ENCODE data around the gene ZBTB7C. TPM values are rescaled to one million over a fixed set of nuclear protein-coding genes. Genes with fewer than 3 reads are reported as not detected.

Gene ZBTB7C
- total and polyA plus RNA-seq, 4 donors = 0.19 to 1.1 (median 0.45) TPM

DNA sequence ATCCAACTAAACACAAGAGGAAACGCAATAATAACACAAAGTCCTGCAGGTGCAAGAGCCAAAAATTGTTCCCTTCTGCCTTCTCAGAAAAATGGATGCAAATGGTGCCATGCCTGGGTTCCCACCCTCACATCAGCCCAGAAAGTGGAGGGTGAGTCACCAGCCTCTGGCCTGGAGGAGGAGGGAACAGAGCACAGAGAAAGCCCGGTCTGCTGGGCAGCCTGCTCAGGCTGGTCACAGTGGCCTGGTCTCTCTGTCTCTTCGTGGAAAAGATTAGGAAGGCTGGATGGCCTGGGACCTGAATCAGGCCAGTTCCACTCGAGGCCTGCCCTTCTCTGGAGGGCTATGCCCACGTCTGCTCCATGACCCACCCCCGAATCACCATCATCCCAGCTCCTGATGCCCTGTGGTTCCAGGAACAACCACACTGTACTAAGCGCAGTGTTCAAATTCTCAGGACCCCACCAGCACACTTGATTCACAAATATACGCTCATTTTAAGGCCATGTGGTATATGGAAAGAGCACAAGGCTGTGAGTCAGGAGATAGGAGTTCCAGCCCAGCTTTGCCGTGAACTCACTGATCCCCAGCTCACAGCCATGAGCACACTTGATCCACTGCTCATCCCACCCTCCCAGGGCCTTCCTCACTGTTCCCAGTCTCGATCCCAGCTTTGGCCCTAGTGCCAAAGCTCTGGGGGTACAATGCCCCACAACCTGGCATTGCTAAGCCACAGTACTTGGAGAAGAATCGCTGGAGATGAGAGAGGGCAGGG lies 82.1 kb downstream of the ZBTB7C start:
- TF ChIP-seq GABPA (IDR thresholded peaks at IDR 0.05 in 1 of 2, conservative IDR thresholded peaks at IDR 0.05 in 1 of 2) (no peak), RAD21 (IDR thresholded peaks at IDR 0.05) (no peak), YY1 (IDR thresholded peaks at IDR 0.05) (no peak), JUND (IDR thresholded peaks at IDR 0.05) (no peak), HNF4G (IDR thresholded peaks at IDR 0.05) (no peak), HNF4A (conservative IDR thresholded peaks at IDR 0.05) (no peak), RXRA (IDR thresholded peaks at IDR 0.05) (no peak), SP1 (IDR thresholded peaks at IDR 0.05) (no peak), EGR1 (IDR thresholded peaks at IDR 0.05; ENCODE audit: low read depth in 2 of 2) (no peak), FOXA1 (IDR thresholded peaks at IDR 0.05) (no peak), FOXA2 (IDR thresholded peaks at IDR 0.05) (no peak), TAF1 (conservative IDR thresholded peaks at IDR 0.05) (no peak), NR2F2 (IDR thresholded peaks at IDR 0.05) (no peak)
- TF ChIP-seq, protein P1, sequence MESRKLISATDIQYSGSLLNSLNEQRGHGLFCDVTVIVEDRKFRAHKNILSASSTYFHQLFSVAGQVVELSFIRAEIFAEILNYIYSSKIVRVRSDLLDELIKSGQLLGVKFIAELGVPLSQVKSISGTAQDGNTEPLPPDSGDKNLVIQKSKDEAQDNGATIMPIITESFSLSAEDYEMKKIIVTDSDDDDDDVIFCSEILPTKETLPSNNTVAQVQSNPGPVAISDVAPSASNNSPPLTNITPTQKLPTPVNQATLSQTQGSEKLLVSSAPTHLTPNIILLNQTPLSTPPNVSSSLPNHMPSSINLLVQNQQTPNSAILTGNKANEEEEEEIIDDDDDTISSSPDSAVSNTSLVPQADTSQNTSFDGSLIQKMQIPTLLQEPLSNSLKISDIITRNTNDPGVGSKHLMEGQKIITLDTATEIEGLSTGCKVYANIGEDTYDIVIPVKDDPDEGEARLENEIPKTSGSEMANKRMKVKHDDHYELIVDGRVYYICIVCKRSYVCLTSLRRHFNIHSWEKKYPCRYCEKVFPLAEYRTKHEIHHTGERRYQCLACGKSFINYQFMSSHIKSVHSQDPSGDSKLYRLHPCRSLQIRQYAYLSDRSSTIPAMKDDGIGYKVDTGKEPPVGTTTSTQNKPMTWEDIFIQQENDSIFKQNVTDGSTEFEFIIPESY (IDR thresholded peaks at IDR 0.05) = no peak
- TF ChIP-seq, protein P2, sequence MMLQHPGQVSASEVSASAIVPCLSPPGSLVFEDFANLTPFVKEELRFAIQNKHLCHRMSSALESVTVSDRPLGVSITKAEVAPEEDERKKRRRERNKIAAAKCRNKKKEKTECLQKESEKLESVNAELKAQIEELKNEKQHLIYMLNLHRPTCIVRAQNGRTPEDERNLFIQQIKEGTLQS (IDR thresholded peaks at IDR 0.05) = no peak
- TF ChIP-seq, protein P3, sequence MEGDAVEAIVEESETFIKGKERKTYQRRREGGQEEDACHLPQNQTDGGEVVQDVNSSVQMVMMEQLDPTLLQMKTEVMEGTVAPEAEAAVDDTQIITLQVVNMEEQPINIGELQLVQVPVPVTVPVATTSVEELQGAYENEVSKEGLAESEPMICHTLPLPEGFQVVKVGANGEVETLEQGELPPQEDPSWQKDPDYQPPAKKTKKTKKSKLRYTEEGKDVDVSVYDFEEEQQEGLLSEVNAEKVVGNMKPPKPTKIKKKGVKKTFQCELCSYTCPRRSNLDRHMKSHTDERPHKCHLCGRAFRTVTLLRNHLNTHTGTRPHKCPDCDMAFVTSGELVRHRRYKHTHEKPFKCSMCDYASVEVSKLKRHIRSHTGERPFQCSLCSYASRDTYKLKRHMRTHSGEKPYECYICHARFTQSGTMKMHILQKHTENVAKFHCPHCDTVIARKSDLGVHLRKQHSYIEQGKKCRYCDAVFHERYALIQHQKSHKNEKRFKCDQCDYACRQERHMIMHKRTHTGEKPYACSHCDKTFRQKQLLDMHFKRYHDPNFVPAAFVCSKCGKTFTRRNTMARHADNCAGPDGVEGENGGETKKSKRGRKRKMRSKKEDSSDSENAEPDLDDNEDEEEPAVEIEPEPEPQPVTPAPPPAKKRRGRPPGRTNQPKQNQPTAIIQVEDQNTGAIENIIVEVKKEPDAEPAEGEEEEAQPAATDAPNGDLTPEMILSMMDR (IDR thresholded peaks at IDR 0.05; ENCODE audit: low read depth, low read length, missing input control) = no peak
- TF ChIP-seq, protein P4, sequence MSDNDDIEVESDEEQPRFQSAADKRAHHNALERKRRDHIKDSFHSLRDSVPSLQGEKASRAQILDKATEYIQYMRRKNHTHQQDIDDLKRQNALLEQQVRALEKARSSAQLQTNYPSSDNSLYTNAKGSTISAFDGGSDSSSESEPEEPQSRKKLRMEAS (IDR thresholded peaks at IDR 0.05) = no peak
- TF ChIP-seq, protein P5, sequence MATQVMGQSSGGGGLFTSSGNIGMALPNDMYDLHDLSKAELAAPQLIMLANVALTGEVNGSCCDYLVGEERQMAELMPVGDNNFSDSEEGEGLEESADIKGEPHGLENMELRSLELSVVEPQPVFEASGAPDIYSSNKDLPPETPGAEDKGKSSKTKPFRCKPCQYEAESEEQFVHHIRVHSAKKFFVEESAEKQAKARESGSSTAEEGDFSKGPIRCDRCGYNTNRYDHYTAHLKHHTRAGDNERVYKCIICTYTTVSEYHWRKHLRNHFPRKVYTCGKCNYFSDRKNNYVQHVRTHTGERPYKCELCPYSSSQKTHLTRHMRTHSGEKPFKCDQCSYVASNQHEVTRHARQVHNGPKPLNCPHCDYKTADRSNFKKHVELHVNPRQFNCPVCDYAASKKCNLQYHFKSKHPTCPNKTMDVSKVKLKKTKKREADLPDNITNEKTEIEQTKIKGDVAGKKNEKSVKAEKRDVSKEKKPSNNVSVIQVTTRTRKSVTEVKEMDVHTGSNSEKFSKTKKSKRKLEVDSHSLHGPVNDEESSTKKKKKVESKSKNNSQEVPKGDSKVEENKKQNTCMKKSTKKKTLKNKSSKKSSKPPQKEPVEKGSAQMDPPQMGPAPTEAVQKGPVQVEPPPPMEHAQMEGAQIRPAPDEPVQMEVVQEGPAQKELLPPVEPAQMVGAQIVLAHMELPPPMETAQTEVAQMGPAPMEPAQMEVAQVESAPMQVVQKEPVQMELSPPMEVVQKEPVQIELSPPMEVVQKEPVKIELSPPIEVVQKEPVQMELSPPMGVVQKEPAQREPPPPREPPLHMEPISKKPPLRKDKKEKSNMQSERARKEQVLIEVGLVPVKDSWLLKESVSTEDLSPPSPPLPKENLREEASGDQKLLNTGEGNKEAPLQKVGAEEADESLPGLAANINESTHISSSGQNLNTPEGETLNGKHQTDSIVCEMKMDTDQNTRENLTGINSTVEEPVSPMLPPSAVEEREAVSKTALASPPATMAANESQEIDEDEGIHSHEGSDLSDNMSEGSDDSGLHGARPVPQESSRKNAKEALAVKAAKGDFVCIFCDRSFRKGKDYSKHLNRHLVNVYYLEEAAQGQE (IDR thresholded peaks at IDR 0.05) = no peak
- 89% methylated on average over 11 of the region's 11 CpGs for WGBS
- Histone ChIP-seq H3K9me3 (ENCODE audit: control insufficient read depth in 4 of 4, low read length in 3 of 4) (no peaks in the 10 kb centered on the region), H3K4me3 (ENCODE audit: low read depth in 1 of 3, low read length in 3 of 3) (no peak overlapping the region), H3K27me3 (ENCODE audit: control insufficient read depth in 4 of 4, insufficient read depth in 4 of 4, low read length in 3 of 4) (no peaks in the 10 kb centered on the region), H3K4me1 (ENCODE audit: control insufficient read depth in 4 of 4, insufficient read depth in 4 of 4, low read length in 3 of 4) (no peaks in the 10 kb centered on the region), H3K36me3 (ENCODE audit: control insufficient read depth in 4 of 4, insufficient read depth in 3 of 4, low read depth in 1 of 4, low read length in 3 of 4) (no peaks in the 10 kb centered on the region), H3K27ac (ENCODE audit: low read depth in 1 of 2, low read length in 2 of 2) (no peak overlapping the region), H3K9ac (ENCODE audit: low read depth in 1 of 2, low read length in 2 of 2) (no peak overlapping the region)
- no peak for DNase-seq (ENCODE audit: low spot score)

Data from liver (tissue), 9 donors.